Right lobe of liver (tissue), 4 donors: Measurements from ENCODE around the gene CHRND.
"Not testable (repeated sequence)": the region's sequence is repeated elsewhere in the genome, so short reads cannot be mapped to it uniquely, and the experiment has no call there.

Experiments used
- CTCF ChIP-seq, 4 donors: fragments of 200-600 bp in 3 of 4; fragments of 450-650 bp in 1 of 4; IDR thresholded peaks; one replicate each; pipeline versions ENCODE4 v1.5.1 to v1.8.0; 2016 to 2022; ENCODE audit warnings: antibody characterized with exemption in 4 of 4, mild to moderate bottlenecking in 2 of 4
- POLR2A ChIP-seq: fragments of 450-650 bp; IDR thresholded peaks from one replicate; pipeline ENCODE4 v1.6.1; 2017; ENCODE audit warnings: antibody characterized with exemption, mild to moderate bottlenecking
- donor health status: DM: no; HTN: no; CAD: no.
- donor health status: DM: no; HTN: no; CAD: no.
- donor health status: DM: no; HTN: yes; CAD: no.

DNA sequence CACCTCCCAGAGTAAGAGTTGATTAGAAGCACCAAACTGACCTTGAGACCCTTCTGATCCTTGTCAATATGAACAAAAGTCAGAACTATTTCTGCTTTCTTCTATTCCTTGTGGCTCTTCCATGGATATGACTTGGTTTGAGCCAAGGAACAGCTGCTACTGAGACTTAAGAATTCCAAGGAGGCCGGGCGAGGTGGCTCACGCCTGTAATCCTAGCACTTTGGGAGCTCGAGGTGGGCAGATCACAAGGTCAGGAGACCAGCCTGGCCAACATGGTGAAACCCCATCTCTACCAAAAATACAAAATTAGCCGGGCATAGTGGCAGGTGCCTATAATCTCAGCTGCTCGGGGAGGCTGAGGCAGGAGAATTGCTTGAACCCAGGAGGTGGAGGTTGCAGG lies 44.5 kb downstream of the CHRND start:
- not testable (repeated sequence) for TF ChIP-seq CTCF (IDR thresholded peaks at IDR 0.05); POLR2A
